SKM-1 (cell line): ENCODE results near the gene APOL6.
"Not testable (repeated sequence)": the region's sequence is repeated elsewhere in the genome, so short reads cannot be mapped to it uniquely, and the experiment has no call there.

ENCODE experiments used
- DNase-seq: peaks from one replicate; lab custom pipeline; 2025; ENCODE audit not compliant: unreplicated experiment; lab: John Stamatoyannopoulos, UW

The APOL6 gene

DNA sequence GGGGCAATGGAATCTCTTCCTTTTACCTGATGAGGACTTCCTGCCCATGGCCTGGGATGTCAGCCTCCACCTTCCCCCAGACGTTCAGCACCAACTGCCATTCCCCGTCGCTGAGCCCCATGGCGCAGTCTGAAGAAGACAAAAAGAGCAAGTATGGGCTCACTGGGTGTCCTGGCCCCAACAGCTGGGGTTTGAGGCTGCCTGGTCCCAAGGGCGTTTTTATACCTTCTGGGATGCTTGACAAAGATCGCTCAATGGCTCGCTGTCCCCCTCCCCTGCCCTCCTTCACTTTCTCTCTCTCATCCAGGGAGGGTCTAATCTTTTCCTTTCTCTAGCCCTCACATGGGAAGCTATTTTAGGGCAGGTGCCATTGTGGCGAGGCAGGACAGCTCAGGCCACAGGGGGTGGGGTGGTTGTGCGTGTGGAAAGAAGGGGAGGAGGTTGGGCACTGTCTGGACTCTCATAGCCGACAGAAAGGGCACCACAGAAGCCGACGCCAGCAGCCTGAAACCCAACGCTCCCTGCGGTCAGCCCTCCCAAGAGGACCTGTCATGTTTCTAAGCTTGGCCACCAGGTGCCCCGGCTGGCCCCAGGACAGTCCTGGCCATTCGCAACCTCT lies 31.0 kb upstream of the APOL6 start, which contains the start of gene MB:
TSS of gene MB (minus strand) at position 193 of the 619 bp plus-strand sequence. CDS start at position 121, 72 bp downstream.
- DNase-seq = no peak

DNA sequence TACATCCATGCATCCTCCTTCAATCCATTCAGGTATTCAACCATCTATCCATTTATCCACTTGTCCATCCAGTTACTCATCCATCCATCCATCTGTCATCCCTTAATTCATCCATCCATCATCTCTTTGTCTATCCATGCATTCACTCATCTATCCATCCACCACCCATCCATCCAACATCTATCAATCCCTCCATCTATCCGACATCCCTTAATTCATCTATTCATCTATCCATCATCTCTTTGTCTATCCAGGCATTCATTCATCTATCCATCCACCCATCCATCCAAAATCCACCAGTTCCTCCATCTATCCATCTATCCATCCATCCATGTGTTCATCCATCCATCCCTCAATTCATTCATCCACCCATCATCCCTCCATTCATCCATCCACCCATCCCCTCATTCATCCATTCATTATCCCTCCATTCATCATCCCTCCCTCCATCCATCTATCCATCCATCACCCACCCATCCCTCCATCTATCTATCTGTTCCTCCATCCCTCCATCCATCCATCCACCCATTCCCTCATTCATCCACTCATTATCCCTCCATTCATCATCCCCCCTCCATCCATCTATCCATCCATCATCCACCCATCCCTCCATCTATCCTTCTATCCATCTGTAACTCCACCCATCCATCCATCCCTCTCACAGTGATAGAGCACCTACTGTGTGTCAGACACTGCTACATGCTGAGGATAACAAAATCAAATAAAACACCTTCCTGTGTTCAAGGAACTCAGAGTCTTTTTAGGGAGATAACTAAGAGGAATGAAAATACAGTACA lies 29.6 kb upstream of the APOL6 start:
- DNase-seq = no peak

DNA sequence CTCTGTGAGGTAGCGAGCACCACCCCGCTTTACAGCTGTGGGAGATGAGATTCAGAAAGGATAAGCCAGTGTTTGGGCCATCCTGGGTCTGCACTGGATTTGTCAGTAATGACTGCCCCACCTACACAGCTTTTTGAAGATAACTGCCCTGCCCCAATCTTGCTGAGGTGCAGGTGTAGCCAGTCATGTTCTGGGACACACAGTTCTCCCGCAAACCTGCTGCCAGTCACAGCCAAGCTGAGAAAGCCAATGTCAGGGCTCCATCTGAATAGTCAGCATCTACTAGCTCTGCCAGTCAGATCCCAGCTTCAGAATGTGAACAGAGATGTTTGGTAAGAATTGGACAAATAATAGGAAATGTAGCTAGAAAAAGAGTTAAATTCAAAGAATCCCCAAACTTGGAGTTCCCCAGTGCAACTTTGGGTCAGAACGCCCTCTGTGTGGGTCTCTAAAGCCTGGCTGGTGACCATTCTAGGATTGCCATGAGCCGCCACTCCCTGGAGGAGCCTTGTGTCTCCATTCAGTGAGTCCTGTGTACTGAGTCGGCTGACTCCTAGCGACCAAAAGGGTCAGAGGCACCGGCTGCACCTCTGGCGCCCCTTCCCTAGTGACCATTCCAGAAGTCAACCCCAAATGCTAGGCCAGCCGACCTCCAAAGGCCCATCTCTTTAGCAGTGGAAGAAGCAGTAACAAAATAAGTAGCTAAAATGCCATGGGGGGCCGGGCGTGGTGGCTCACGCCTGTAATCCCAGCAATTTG lies 28.7 kb upstream of the APOL6 start:
- no peak for DNase-seq

DNA sequence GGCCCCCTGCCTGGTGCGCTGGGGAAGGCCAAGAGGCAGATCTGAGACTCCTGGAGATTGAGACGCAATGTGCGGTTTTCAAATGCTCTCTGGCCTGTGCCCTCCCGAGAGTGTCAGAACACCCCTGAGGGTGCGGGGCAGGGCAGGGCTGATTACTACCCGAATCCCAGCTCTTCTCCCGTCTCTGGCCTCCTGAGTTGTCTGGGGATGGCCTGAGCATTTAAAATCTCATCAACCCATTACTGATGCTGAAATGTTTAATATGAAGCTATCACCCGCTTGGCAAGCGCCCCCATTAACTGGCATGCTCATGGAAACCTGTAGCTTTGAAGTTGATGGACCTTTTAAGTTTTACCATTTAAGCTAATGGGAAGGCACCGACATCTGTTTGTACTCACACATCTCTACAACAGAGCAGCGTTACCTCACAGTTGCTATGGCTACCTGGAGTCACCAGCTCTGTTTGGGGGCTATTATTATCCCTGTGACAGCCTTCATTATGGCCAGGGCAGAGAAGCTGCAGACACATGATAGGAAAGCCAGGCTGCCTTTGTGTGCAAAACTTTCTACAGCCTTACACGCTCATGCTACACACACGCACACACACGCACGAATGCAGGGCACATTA lies 27.5 kb upstream of the APOL6 start:
- DNase-seq = no peak

DNA sequence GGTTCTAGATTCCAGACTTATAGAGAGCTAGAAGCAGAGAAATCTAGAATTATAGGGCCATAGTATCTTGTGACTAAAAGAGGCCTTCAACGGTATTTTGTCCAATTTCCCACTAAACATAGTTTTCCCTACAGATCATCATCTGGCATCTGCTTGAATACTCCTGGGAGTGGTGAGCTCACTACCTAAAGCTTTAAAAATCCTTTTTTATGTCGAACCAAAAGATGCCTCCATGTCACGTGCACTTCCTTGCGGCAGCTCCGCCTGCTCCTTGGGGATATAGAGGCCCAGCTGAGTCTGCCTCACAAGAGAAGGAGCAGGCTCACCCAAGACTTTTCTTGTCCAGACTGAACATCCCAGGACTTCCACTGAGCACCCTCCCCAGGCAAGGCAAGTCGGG lies 26.8 kb upstream of the APOL6 start:
- DNase-seq = no peak

DNA sequence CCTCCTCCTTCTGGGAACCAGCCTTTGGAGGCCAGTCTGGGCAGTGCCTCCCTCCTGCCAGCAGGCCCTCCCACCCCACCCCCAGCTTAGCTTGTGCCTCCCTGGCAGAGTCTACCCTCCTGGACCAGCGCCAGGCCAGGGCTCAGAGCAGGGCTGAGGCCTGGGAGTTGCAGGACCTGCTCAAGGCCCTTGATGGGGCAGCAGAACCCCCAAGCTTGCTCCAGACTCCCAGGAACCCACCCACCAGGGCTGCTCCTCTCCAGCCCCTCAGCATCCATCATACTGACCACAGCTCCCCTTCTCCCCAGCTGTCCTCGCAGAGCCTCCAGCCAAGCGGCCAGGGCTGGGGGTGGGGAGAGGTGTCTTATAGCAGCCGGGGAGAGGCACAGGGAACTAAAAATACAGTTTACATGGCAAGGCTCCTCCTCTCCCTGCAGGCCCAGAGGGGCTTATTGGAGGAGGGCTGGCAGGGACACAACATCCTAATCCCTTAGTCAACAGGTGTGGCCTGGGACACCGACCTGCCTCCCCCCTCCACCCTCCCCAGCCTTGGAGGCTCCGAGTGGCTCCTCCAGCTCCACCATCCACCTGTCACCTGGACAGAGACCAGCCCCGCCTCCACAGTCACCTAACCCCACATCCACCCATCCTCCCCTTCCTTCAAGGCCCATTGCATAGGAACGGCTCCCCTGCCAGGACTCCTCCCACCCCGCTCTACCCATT lies 25.9 kb upstream of the APOL6 start:
- no peak for DNase-seq

DNA sequence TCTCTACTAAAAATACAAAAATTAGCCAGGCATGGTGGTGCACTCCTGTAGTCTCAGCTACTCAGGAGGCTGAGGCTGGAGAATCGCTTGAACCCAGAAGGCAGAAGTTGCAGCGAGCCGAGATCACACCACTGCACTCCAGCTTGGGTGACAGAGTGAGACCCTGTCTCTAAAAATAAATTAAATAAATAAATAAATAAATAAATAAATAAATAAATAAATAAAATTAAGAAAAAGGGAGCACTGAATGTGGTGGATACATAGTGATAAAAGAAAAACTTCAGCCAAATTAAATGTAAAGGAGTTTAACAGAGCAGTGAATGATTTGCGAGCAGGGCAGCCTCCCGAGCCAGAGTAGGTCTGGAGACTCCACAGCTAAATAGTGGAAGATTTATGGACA lies 24.4 kb upstream of the APOL6 start:
- not testable (repeated sequence) for DNase-seq

DNA sequence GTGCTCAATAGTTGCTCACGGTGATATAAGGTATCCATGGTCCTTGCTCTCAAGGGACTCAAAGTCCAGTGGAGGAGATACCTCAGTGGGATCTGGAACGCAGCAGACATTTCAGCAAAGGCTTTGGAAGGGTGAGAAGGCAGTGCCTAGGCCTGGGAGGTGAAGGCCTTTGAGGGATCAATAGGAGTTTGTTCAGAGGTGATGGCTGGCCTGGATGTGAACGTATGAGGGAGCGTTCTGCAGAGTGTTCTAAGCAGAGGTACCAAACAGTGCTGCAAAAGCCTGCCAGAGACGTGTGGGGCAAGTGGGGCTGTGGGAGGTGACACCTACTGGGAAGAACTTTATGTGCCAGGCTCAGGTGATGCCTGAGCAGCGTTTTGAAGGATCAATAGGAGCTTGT lies 23.7 kb upstream of the APOL6 start:
- no peak for DNase-seq

DNA sequence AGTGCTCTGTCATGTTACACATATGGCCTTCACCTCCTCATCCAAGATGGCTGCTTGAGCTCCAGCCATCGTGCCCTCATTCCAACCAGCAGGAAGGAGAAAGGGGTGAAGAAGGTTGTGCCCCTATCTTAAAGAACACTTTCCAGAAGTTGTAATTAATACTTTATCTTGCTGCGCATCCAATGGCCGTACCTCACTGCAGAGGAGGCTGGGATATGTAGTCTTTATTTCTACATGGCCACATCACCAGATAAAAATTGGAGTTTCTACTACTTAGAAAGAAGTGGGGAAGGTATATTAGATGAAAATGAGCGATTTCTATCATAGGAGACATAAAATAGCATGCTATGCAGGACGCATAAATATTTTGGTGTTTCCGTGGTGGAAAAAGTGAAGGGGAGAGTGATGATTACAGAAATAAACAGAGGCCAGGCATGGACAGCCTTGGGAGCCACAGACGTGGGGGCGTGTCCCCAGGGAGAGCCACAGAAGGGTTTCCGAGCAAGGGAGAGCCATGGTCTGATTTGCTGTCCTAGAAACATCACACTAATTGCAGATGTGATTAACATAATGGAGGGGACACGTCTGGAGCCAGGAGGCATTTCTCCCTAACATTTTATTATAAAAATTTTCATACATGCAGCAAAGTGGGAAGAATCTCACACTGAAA lies 22.3 kb upstream of the APOL6 start:
- no peak for DNase-seq

DNA sequence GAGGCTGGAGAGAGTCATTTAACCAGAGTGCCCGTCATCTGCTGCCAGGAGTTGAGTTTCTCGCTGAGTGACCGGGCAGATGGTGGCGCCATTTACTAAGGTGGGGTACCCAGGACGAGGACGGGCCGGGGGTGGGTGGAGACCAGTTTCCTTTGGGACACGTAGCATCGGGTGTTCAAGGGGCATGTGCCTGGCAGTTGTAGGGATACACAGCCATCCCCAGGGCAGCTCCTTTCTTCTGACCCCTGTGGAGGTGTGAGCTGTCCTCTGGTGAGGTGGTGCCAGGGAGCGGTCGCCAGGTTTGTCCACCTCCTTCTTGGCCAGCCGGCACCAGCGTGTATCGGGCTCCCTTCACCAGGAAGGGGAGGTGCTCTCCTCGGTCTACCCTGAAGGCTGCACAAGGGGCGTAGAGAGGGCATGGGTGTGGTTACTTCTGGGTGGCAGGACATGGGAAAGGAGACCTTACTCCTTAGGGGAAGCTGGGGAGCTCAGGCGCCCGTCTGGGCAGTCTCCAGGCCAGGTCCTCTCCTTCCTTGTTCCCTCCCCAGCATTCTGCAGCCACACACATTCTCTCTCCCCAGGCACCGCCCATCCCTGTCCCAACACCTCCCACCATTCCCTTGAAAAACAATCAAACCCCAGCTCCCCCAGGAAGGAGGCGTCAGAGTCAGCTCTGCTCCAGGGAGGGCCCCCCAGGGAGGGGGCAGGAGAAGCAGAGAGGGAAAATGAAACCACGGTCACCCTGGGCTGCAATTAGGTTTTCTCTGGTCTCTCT lies 20.8 kb upstream of the APOL6 start:
- no peak for DNase-seq

DNA sequence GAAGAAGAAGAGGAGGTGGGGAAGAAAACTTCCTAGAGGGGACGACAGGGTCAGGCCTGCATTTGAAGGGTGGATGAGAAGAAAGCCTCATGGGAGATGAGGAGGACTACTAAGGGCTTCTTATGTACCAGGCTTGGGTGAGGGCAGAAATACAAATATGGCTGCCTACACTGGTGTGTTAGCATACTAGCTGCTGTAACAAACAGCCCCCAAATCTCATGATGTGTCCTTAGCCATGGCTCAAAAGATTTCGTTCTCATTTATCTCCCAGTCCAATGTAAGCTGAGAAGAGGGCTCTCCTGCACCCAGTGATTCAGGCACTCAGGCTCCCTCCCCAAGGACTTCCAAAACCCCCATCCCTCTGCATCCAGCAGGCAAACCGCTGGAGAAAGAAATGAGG lies 19.5 kb upstream of the APOL6 start:
- no peak for DNase-seq

DNA sequence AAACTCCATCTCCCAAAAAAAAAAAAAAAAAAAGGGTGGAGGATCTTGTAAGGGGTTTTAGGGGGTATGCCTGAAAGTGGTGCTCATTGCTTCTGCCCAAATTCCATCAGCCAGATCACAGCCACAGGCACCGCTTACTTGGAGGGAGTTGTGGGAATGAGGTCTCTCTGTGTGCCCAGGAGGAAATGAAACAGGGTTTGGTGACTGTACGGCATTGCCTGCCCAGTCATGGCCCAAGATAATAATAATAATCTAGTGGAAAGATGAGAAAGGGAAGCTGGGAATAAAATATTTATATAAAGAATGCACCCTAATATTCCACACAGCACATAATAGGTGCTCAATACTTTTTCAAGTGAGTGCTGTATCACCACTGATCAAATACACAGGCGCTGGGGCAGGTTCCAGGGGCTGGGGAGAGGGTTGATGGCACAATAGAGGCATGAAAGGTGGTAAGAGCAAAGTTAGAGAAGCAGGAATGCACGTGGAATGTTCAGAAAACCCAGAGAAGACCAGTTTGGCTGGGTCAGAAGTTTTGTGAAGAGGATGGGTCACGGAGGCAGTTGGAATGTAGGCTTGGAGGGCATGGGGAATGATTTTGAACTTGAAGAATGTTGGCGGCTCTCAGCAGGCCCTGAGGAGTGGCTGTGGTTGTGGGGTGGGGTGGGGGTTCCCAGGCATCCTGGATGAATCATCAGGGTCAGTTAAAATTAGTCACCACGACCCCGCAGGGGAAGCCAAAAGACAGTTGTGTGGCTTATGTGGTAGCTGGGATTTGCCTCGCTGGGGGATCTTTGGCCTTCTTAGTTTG lies 18.6 kb upstream of the APOL6 start:
- no peak for DNase-seq

DNA sequence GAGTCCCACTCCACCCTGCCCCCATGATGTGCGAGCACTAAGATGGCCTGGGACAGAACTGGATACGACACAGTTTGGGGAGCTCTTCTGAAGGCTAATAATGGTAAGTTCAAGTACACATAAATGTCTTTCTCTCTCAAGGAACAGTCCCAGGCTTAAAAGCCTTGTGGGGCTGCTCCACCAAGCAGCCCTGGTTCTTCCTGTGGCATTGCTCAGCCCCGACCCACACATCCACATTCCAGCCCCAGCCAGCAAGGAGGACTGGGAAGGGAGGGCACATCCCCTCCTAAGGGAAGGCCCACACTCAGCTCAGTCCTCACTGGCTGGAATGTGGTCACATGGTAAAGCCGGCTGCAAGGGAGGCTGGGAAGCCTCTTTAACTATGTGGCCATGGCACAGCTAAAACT lies 17.9 kb upstream of the APOL6 start:
- no peak for DNase-seq

DNA sequence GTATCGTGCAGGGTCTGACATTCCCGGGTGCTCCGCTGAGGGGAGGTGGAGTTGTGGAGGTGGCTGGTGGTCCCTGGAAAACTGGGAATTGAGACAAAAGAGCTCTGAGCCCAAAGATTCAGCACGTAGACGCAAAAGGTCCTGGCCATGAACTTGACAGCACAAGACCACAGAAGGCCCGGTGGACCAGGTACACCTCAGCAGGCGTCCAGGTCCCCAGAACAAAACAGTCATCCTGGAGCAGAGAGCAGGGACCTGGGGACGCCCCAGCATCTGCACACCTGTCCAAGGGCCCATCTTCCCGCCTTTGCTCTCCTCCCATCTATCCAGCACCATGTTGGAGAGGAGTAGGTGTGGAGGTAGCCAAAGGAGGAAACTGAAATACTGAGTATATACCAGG lies 17.4 kb upstream of the APOL6 start:
- DNase-seq = no peak

DNA sequence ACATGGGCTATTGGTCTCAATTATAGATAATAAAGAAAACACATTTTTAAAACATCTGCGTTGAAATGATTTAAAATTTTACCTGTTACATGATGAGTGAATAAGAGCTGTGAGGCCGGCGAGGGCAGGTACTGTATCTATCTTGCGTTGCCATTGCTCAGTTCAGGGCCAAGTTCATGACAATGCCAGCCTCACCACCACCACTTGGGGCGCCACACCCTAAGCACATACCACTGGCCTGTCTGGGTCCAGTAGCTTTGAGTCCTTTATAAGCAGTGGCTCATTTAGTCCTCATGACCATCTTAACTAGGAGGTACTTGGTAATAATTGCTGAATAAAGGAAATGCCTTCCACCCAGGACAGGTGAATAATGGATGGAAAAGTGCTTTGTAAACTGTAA lies 16.6 kb upstream of the APOL6 start:
- no peak for DNase-seq

DNA sequence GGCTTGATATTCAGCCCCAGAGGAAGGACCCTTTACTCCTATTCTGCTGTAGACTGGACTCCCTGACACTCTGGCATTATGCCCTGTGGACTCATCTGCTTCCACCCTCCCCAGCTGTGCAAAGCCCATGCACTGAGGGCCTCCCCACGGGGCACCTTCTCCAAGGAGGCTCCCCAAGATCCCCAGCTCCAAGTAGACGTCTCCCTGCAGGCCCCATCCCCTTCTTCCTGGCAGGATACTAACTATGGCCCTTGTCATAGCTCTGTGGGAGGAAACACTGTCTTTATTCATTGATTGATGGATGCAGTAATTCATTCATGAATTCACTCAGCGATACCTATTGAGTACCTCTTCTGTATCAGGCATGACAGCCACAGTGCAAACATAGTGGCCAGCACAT lies 15.3 kb upstream of the APOL6 start:
- no peak for DNase-seq

DNA sequence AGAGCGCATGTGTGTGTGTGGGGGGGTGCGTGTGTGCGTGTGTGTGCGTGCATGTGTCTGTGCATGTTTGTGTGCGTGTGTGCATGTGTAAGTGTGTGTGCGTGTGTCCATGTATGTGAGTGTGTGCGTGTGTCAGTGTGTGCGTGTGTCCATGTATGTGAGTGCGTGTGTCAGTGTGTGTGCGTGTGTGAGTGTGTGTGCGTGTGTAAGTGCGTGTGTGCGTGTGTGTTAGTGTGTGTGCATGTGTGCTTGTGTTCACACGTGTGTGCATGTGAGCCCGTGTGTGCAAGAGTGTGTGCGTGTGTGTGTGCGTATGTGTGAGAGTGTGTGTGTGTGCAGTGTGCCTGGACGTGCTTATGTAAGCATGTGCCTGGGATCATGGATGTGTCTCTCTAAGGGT lies 14.7 kb upstream of the APOL6 start:
- DNase-seq = no peak

DNA sequence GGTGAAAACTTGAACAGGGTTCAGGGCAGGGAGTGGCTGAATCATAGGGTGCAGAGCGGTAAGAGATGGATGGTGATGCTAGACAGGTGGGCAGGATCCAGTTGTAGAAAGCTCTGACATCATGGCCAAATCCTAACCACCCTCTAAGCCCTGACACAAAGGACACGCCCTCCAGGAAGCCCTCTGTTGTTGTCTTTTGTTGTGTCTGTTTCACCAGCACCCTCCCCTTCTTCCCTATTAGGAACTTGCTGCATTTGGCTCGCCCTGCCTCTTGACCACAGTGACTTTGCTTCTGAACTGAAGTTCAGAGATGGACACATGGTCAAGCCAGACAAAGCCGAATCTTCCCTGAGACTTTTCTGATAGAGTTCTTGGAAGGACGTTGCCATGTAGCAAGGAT lies 14.2 kb upstream of the APOL6 start:
- no peak for DNase-seq
